NCI-H128 (cell line): ENCODE data around the gene TEX26.

ENCODE experiments used
- DNase-seq: peaks from one replicate; lab custom pipeline; 2025; ENCODE audit not compliant: unreplicated experiment; lab: John Stamatoyannopoulos, UW

Gene TEX26

GRCh38 chr13:30974350-30974749, 41.9 kb downstream of the TEX26 start:
- DNase-seq: no peak

- DNase-seq: no peak
These were observed 43.6 kb downstream of the TEX26 start for GRCh38 chr13:30976025-30976424.

DNA sequence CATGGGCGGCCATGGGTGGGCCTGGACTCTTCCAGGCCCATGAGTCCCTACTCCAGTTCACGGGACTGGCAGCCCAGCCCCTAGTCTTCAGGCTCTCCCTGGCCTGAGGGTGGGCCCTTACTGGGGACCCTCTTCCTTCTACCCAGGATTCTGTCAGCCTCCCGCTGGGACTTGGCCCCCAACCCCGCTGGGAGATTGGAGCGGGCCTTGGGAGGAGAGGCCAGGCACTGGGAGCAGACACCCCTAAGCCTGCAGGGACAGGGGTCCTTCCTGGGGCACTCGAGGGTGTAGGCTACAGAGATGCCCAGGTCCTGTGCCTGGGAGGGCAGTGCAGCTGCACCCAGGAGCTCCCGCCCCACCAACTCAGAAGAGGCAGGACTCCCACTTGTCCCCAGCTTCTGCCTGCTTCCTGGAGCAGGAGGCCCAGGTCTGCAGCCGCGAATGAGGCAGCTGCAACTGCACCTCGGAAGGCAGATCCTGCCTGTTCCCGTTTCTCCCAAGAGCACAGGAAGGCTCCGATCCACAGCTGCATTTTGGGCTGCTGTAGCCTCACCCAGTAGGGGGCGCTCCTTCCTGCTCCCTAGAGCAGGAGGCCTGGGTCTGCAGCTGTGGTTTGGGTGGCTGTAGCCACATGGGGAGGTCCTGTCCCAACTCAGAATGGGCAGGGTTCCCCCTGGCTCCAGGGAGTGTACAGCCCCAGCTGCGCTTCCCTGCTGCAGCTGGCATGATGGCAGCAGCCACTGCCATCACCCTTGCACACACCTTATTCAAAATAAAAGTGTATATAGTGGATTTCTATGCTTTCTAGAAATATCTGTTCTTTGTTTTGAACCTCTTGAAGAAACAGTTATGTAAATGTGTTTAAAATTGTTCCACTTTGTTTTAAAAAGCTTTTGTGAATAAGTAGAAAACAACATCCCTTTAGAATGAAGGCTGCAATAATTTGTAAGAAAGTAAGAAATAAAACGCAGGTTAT, 46.8 kb downstream of the TEX26 start:
- DNase-seq: no peak

DNA sequence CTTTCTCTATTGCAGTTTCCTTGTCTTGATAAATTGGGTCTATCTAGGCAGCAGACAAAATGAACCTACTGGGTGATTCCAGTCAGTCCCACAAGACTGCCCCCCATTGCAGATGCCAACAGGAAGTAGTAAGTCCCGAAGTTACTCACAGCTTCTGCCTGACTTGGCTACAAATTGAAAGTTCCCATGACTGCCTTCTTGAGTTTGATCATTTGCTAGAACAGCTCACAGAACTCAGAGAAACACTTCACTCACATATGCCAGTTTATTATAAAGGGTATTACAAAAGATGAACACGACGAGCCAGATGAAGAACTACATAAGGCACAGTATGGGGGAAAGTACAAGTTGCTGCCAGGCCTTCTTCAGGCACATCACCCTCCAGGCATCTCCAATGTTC, 50.0 kb downstream of the TEX26 start:
- DNase-seq: no peak

DNA sequence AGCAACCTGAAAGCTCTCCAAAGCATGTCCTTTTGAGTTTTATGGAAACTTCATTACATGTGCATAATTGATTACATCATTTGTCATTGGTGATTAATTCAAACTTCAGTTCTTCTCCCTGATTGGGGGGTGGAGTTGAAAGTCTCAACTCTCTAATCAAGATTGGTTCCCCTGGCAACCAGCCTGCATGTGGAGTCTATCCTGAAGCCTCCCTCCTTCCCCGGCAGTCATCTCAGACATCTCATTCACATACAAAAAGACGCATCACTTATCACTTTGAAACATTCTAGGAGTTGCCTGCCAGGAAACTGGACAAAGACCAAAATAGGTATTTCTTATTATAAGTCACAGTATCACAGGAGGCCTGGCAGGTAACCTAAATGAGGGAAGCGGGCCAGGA, 50.5 kb downstream of the TEX26 start:
- DNase-seq: no peak

- DNase-seq: no peak
These were observed 51.0 kb downstream of the TEX26 start for GRCh38 chr13:30983431-30983830.

DNA sequence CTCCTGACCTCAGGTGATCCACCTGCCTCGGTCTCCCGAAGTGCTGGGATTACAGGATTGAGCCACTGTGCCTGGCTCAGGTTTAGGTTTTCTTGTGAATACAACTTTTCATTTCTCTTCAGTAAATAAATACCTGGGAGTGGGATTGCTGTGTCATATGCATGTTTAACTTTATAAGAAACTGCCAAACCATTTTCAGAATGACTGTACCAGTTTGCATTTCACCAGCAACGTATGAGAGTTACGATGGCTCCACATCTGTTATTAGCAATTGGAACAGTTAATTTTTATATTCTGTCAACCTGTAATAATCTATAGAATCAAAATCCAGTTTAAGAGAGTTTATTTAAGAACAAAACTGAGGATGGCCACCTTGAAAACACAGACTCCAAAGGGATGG, 52.2 kb downstream of the TEX26 start:
- no peak for DNase-seq

- DNase-seq: no peak
These were observed 53.3 kb downstream of the TEX26 start for GRCh38 chr13:30985637-30986205.

GRCh38 chr13:30991184-30991583, 58.7 kb downstream of the TEX26 start:
- no peak for DNase-seq

DNA sequence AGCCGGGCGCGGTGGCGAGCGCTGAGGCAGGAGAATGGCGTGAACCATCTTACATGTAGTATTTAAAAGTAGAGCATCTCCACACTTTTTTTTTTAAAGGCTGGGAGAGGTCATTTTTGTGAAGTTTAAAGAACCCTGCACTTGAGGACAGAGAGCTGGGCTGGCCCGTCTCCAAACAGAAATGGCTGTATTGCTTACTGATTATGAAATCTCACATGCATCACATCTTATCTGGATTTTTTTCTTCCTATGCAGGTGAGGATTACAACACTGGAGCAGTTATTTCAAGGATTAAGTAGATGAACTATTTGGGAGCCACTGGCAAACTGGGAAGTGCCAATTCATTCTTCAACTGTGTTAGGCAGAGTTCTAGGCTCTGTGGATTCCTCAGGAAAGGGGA, 59.5 kb downstream of the TEX26 start:
- DNase-seq: no peak

GRCh38 chr13:30995331-30995730, 62.9 kb downstream of the TEX26 start:
- no peak for DNase-seq

GRCh38 chr13:30997697-30998096, 65.2 kb downstream of the TEX26 start:
- peak; percentile 59 for DNase-seq

- DNase-seq: no peak
These were observed 66.0 kb downstream of the TEX26 start for GRCh38 chr13:30998136-30999088.

GRCh38 chr13:31000889-31001288, 68.4 kb downstream of the TEX26 start:
- no peak for DNase-seq

- no peak for DNase-seq
These were observed 69.2 kb downstream of the TEX26 start for GRCh38 chr13:31001647-31002046.

- DNase-seq: no peak
These were observed 72.6 kb downstream of the TEX26 start for GRCh38 chr13:31005066-31005465.

DNA sequence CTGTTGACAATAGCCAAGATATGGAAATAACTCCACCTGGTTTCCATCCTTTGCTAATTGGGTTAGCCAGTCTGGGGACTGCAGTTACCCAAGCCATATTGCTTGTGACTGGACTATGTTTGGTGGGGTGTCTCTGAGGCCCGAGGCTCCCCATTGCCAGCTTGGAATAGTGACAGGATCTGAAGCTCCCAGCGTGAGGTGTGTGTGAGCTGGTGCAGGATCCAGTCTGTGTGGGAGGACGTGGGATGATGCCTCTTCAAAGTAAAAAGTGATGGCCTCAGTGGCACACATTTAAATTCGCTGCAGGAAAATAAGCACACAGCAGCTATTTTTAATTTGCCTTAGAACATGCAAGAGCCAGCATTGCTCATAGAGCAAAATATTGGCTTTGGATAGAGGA, 75.0 kb downstream of the TEX26 start:
- no peak for DNase-seq

DNA sequence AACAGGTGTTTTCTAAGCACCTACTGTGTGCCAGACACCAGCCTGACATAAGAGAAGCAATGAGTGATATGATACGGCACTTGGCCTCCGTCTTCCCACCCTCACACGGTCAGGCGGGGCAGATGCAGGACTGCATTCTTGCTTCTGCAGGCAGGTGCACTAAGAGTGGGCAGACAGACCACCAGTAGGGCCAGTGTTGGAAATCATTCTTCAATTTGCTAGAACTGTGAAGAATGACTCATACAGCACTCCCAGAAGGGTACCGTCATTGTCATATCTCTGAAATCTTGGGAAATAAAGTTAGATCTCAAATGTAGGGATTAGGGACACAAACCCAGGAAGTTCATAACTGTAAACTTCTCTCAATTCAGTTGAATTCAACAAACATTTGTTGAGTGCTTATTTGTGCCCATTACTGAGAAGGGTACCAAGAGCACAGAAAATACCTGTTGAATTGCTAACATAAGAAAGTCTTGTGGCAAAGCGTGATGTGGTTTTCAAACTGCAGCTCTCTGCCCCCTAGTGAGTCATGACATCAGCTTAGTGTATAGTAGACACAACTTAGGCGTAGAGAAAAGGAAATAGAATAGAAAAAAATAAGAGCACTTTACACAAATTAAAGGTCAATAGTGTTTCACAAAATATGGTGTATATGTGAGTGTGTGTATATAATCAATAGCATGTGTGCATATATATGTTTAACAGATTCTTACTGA, 76.1 kb downstream of the TEX26 start:
- no peak for DNase-seq

- no peak for DNase-seq
These were observed 76.7 kb downstream of the TEX26 start for GRCh38 chr13:31009166-31009565.

DNA sequence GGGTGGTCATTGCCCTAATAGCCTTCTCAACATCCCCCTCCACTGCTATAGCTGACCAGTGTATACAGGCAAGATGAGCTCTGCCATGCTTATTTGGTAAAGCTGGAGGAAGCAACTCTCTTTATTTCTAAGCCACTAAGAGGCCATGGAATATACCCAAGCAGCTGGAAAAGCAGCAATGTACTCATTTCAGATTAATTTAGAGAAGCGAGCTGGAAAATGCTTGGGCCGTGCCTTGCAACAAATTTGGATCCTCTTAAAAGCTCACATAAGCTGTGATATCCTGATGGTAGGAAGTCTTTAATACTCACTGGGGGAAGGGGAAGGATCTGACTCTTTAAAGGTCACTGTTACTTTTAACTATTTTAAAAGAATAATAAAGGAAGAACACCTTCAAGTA, 77.8 kb downstream of the TEX26 start:
- no peak for DNase-seq
